HG03196 (cell line): ENCODE results near the gene CRACR2A.

ENCODE experiments used
- ATAC-seq: cut with Tn5 transposase; IDR thresholded peaks from one replicate; pipeline ENCODE4 v1.9.1; 2021; ENCODE audit not compliant: unreplicated experiment

The CRACR2A gene

DNA sequence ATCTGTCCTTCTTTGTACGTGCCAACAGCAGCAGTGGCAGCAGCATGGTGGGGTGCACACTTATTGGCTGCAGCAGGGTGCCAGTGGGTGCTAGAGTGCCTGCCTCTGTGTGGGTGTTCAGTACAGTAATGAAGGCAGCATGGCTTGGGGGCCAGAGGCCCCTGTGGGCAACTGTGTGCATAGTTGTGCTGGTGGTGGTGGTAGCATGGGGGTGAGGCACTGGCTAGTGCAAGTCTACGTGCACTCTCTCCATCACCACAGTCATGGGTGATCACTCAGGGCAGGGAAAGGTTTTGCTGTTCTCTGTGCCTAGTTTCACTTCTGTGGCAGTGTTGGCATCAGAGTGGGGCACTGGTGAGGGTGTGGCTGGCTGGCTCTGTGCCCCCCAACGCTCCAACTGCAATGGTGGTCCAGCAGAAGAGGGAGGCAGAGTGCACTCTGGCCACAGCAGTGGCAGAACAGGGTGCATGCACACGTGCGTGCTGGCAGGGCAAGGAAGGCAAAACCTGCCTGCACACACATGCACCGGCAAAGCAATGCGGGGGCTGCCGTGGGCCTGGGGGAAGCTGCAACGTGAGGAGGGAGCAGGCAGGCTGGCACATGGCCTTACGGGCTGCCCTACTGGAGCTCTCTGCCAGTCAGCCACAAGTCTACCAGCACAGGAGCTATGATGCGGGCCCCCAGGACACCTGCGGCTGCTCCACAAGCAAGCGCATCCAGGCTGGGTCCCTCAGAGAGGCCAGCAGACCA, 60.1 kb downstream of the CRACR2A start:
- ATAC-seq, result no peak

DNA sequence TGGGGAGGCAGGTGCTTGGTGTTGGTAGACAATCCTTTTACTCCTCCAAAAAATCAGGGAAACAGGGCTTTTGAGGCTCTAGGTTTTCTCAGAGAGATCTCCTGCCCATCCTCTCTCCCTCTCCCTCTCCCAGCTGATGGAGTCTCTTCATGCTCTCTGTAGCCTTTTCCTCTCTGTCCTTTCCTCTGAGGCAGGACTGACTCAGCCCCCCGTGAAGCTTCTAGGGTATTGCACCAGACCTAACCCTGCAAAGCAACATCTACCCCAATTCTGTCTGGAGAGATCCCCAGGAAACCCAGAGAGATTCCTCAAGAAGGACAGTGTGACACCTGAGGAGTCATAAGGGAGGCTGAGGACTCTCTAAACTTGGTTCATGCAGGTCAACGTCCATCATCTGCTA, 66.4 kb downstream of the CRACR2A start:
- ATAC-seq, result no peak

- ATAC-seq, result no peak
These were observed 67.1 kb downstream of the CRACR2A start for GRCh38 chr12:3685830-3686229.

DNA sequence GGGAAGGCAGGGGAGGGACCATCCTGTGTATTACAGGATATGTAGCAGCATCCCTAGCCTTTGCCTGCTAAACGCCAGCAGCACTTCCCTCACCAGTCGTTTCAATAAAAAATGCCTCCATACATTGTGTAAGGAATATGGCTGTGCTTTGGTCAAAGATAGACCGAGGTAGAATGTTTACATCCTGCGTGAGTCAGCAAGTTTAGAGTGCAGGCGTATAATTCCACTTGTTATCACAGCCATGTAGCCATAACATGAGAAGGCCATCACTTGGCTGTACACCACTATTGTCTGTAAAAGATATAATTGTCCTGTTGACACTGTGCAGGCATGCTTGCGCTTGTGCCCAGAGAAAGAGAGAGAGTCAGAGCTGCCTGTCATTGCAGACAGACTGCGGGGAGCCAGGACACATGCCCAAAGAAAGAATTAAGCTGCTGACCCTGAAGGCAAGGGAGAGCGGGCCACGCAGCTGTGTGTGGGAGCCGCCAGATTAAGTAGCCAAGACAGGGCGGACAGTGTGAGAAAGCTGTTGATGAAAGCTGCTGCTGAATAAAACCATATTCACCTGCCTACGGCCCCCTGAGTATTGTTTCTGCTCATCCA, 68.4 kb downstream of the CRACR2A start:
- ATAC-seq, result no peak

- no peak for ATAC-seq
These were observed 69.2 kb downstream of the CRACR2A start for GRCh38 chr12:3683670-3684069.

- ATAC-seq, result no peak
These were observed 71.3 kb downstream of the CRACR2A start for GRCh38 chr12:3681595-3682061.

- ATAC-seq, result no peak
These were observed 71.9 kb downstream of the CRACR2A start for GRCh38 chr12:3680919-3681594.

DNA sequence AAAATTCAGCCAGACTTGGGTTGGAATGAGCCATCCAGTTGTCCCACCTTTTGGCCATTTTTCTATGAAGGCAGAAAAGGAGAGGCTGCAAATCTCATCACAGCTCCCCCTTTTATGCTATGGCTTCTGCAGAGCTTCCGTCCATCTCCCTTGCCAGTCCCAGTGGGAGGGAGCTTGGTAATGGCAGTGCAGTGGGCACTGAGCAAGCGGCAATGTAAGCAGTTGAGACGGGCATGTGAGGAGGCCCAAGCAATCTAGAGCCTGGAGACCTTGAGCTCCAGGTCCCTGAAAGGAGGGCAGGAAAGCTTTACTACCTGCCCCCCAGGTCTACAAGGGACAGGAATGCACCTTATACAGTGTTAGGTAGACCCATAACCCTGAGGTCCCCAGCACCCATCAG, 73.1 kb downstream of the CRACR2A start:
- no peak for ATAC-seq

GRCh38 chr12:3677609-3678008, 75.3 kb downstream of the CRACR2A start:
- ATAC-seq, result no peak

- no peak for ATAC-seq
These were observed 78.8 kb downstream of the CRACR2A start for GRCh38 chr12:3673981-3674708.

DNA sequence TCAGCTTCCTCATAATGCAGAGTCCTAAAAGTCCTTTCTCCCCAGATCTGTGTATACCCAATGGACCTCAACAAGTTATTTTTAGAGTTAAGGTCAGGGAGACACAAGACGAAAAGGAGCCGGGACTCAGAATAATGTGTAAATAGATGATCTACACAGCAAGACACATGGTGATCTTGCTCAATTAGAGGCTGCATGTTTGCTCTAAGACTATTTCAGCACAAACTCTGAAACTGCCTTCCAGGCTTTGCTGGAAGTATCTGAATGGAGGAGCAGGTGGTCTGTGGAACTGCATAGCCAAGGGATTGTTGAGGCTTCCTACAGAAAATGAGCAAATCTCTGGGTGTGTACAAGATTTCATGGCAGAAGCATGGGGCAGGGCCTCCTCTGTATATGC, 80.8 kb downstream of the CRACR2A start:
- ATAC-seq, result no peak

- no peak for ATAC-seq
These were observed 81.4 kb downstream of the CRACR2A start for GRCh38 chr12:3671330-3672112.

- no peak for ATAC-seq
These were observed 82.8 kb downstream of the CRACR2A start for GRCh38 chr12:3670083-3670620.

DNA sequence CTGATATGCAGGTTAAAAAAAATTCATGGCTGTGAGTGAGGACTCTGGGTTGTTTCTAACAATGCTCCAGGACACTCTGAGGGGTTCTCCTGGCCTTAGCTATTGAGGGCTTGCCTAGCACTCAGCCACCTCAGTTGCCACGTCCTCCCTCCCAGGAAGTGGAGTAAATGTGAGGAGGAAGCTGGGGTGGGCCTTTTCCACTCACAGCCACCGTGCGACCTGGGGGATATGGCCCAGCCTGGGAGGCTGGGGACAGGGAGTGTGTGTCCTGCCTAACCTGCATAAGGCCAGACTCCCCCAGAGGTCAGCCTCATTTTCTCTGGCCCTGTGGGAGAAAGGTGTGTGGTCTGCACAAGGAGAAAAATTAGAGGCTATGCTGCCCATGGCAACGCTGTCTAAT, 83.3 kb downstream of the CRACR2A start:
- no peak for ATAC-seq

GRCh38 chr12:3668479-3669165, 84.3 kb downstream of the CRACR2A start:
- no peak for ATAC-seq

DNA sequence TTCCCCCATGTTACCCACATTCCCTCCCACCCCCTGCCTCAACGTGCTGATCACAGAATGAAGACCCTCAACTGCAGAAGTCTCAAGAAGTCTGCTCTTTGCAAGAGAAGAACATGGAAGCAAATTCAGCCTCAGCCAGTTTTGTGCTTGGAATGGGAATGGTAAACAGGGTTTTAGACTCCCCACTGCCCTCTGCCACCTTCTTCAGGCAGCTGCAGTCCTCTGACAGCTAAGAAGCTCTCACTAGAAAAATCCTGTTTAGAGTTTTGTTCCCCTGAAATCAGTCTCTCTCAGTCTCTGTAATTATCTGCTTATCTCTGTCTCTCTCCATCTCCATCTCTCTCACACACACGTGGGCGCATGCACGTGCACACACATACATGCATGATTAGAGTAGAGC, 85.4 kb downstream of the CRACR2A start:
- no peak for ATAC-seq

DNA sequence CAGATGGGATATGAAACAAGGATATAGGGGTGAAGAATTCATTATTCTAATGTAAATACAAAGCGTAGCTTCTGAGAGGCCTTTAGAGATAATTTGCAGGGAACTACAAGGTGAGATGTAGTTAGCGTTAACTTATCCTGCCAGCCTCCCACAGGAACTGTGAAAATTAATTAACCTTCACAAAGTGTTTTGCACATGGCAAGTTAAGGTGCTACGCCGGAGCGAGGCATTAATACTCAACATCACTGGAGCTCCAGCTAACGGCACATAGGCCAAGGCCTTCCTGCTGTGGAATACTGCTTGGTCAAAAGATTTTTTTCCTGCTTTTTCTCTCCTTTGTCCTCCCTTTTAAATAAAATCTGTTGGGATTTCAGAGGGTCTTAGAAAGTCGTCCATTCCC, 86.5 kb downstream of the CRACR2A start:
- no peak for ATAC-seq

GRCh38 chr12:3662521-3662921, 90.4 kb downstream of the CRACR2A start:
- ATAC-seq, result no peak

GRCh38 chr12:3661028-3661427, 91.9 kb downstream of the CRACR2A start:
- no peak for ATAC-seq
